Stimulated activated naive CD8-positive, alpha-beta T cell treated with anti-CD3 and anti-CD28 coated beads, Interleukin-15, amount 100 ng/mL, for 72 hours (primary cell): ENCODE results near the gene ZBTB7C.
A peak's percentile ranks its signal among the peaks of the same experiment; 100 is the strongest.

ENCODE experiments used
- ATAC-seq: fragments of 150-1000 bp; cut with Tn5 transposase; 2 replicates; pipeline ENCODE4 v1.10.0; 2021; ENCODE audit warnings: mild to moderate bottlenecking, moderate library complexity
- DNase-seq, 2 donors: peaks; one replicate each; pipeline ENCODE4 v3.0.0; 2021 to 2022
- H3K27ac Mint-ChIP-seq, 2 donors: one replicate each; pipeline ENCODE4 v1.8.0; 2022; ENCODE audit warnings: mild to moderate bottlenecking in 2 of 2, mixed read lengths in 2 of 2, moderate library complexity in 2 of 2
- H3K27me3 Mint-ChIP-seq: one replicate; pipeline ENCODE4 v1.8.0; 2022; ENCODE audit warnings: mixed read lengths
- H3K4me1 Mint-ChIP-seq: one replicate; pipeline ENCODE4 v1.8.0; 2022; ENCODE audit warnings: mild to moderate bottlenecking, mixed read lengths
- H3K4me3 Mint-ChIP-seq, 2 donors: one replicate each; pipeline ENCODE4 v1.8.0; 2022; ENCODE audit warnings: mild to moderate bottlenecking in 2 of 2, mixed read lengths in 2 of 2, moderate library complexity in 1 of 2
- H3K9me3 Mint-ChIP-seq, 2 donors: one replicate each; pipeline ENCODE4 v1.8.0; 2022; ENCODE audit warnings: mixed read lengths in 2 of 2

ZBTB7C gene

DNA sequence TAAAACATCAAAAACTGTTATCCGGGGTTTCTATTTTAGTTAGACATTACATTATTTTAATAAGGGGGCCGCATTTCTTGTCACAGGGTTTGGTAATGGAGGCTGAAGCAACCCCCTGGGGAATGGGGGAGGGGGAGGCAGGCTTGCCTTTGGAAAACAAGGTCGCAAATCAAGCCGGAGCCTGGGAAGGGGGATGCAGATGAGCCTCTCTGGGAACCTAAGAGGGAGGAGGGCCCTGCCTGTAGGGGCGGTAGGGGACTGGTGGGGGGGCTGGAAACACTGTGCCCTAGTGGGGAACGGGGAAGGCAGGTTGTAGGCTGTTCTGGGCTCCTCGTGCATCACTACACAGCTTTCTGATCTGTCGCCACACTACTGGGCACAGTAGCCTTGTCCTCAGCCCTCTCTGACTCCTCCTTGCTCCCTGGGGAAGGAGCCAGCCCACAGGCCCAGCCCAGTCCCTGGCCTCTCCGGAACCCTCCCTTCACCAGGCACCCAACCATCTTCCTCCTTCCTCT, 308.5 kb downstream of the ZBTB7C start:
- Mint-ChIP-seq H3K27me3 (peaks cover 33% of the 10 kb centered on the region), H3K9me3 (no peaks in the 10 kb centered on the region), H3K4me3 (no peak overlapping the region), H3K27ac (no peak overlapping the region), H3K4me1 (no peaks in the 10 kb centered on the region)
- ATAC-seq (no peak), DNase-seq (no peak)

DNA sequence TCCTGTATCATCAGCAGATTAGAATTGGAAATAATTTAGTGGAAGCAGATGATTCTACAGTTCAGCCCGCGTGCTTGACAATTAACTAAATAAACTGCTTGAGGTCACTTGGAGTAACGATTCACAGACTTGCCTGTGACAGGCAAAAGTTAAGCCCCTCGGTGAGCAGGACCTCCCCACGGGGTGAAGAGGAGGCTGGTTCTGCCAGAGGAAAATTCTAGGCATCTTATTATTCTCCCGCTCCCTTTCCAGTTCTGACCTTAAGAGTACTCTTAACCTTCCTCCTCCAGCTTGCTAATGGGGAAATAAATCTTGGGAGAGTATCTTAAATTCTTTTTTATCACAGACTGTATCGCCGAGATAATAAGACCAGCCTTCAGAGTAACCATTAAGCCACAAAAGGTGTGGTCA, 309.0 kb downstream of the ZBTB7C start:
- H3K4me3 Mint-ChIP-seq = no peak overlapping the region

DNA sequence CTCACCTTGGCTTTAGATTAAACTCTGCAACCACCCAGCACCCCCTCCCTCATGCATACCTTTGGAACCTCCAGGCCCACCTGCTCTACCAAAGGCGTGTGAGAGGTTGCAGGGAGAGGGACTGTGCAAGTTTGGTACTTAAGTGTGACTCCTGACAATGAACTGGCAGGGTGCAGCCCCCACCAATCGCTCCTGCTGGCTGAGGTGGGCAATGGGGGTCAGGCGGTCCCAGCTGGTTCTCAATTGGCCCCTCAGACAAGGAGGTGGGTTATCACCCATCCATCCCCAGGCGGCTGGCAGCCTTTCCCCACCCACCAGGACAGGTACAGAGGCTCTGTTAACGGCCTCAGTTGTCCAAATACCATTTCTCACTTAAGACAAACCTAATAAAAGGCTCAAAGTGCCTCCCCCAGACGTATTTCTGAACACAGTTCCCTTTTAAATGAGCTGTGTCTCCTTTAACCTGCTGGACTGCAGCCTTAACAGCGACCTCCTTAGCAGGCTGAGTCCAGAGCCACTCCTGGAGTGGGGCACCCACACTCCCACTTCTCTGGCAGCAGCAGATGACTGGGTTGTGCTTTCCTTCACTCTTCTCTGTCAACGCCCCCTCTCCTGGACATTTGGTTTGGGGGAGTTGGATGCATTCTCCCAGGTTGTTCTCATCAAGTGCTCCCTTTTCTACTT, 309.6 kb downstream of the ZBTB7C start:
- ATAC-seq (no peak), DNase-seq (no peak)
- H3K9me3 Mint-ChIP-seq = no peaks in the 10 kb centered on the region
- H3K27me3 Mint-ChIP-seq = peaks cover 26% of the 10 kb centered on the region
- no peaks in the 10 kb centered on the region for H3K4me1 Mint-ChIP-seq
- no peak overlapping the region for H3K27ac Mint-ChIP-seq
- H3K4me3 Mint-ChIP-seq = no peak overlapping the region

More for the DNA sequence above, 309.0 kb downstream of the ZBTB7C start:
- ATAC-seq (no peak), DNase-seq (no peak)
- H3K9me3 Mint-ChIP-seq = no peaks in the 10 kb centered on the region
- peak overlapping the region in 1 of 2 donors; percentile 23 for H3K27ac Mint-ChIP-seq
- H3K27me3 Mint-ChIP-seq = peaks cover 28% of the 10 kb centered on the region
- no peaks in the 10 kb centered on the region for H3K4me1 Mint-ChIP-seq

DNA sequence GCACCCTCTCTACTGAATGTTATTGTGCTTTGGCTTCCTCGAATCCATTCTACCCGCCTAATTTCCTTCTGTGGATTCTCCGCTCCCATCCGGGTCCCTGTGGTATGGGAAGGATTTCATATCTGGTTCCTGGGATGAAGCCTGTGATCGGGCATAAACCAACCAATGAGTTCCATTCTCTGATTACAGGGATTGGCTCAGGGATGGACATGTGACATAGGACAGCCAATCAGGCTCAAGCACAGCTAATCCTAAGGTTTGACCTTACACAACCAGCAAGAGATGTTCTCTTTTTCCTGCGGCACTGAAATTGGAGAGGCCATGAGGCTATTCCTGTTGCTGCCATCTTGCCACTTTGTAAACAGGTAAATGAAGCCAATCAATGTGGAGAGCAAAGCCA, 310.6 kb downstream of the ZBTB7C start:
- no peak for DNase-seq
- Mint-ChIP-seq H3K9me3 (no peaks in the 10 kb centered on the region), H3K4me1 (no peaks in the 10 kb centered on the region), H3K27ac (no peak overlapping the region), H3K4me3 (no peak overlapping the region), H3K27me3 (peaks cover 19% of the 10 kb centered on the region)
- ATAC-seq = no peak

DNA sequence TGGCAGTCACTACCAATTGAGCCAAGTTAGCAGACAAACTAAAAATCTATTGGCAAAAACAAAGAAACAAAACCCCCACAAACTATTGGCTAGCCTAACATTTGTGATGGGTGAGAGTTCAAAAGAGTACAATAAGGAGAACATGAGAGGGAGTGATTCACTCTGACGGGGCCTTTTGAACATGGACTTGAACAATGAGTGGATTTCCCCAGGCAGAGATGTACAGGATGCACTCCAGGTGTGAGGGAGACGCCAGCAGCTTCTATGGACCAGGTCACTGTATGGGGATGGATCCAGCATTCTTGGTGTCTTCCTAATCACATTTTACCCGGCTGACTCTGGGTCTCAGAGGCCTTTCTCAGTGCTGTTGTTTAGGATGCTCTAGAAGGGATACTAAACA, 311.2 kb downstream of the ZBTB7C start:
- ATAC-seq = no peak
- peaks cover 19% of the 10 kb centered on the region for H3K27me3 Mint-ChIP-seq
- no peak for DNase-seq
- H3K4me3 Mint-ChIP-seq = no peak overlapping the region
- no peaks in the 10 kb centered on the region for H3K4me1 Mint-ChIP-seq
- H3K27ac Mint-ChIP-seq = no peak overlapping the region
- H3K9me3 Mint-ChIP-seq = no peaks in the 10 kb centered on the region

DNA sequence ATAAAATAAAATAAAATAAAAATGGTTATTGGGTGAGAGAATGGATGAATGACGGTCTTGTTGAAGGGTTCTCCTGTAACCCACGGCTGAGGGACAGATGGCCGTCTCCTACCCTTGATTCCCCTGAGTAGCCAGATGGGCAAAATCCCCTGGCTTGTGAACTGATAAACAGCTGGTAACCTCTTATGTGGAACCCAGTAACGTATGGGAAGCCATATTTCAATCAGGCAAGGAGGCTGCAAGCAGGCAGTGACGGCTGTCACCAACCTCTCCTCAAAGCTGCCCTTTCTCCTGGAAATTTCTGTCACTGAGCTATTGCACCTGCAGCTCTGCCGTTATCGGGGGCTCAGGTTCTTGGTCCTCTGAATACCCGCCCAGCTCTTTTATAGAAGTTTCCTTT, 313.5 kb downstream of the ZBTB7C start:
- no peak overlapping the region for H3K27ac Mint-ChIP-seq
- no peaks in the 10 kb centered on the region for H3K4me1 Mint-ChIP-seq
- H3K4me3 Mint-ChIP-seq = no peak overlapping the region
- no peak for DNase-seq
- peaks cover 12% of the 10 kb centered on the region for H3K27me3 Mint-ChIP-seq
- no peaks in the 10 kb centered on the region for H3K9me3 Mint-ChIP-seq
- ATAC-seq = no peak

DNA sequence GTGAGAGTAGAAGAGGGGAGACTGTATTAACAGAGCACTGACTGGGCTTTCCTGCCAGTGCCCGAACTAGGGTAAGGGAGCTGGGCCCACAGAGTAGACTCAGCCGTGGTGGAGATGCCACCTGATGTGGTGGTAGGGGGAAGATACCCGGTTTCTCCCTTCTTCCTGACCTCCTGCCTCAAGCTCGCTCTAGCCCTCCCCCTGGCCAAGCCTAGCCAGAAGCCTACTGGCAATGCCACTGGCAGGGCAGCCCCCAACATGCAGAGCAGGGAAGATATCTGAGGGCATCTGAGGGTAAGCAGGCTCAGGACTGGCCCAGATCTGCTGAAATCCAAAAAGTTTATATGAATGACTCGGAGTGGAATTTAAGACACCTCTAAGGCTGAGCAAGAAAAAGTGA, 316.1 kb downstream of the ZBTB7C start:
- ATAC-seq = no peak
- H3K27me3 Mint-ChIP-seq = no peaks in the 10 kb centered on the region
- no peak overlapping the region for H3K4me3 Mint-ChIP-seq
- H3K9me3 Mint-ChIP-seq = no peaks in the 10 kb centered on the region
- H3K4me1 Mint-ChIP-seq = no peaks in the 10 kb centered on the region
- H3K27ac Mint-ChIP-seq = no peak overlapping the region
- no peak for DNase-seq

GRCh38 chr18:48091869-48092497, 317.2 kb downstream of the ZBTB7C start:
- H3K27me3 Mint-ChIP-seq = no peaks in the 10 kb centered on the region
- no peak overlapping the region for H3K4me3 Mint-ChIP-seq
- peak overlapping the region in 1 of 2 donors; percentile 36 for H3K27ac Mint-ChIP-seq
- ATAC-seq = no peak
- no peak for DNase-seq
- no peaks in the 10 kb centered on the region for H3K9me3 Mint-ChIP-seq
- no peaks in the 10 kb centered on the region for H3K4me1 Mint-ChIP-seq

- Mint-ChIP-seq H3K4me3 (no peak overlapping the region), H3K27me3 (no peaks in the 10 kb centered on the region), H3K27ac (peak overlapping the region in 1 of 2 donors; percentile 60), H3K9me3 (no peaks in the 10 kb centered on the region), H3K4me1 (no peaks in the 10 kb centered on the region)
- no peak for DNase-seq
- no peak for ATAC-seq
Measured at GRCh38 chr18:48090702-48091101, 318.5 kb downstream of the ZBTB7C start.

GRCh38 chr18:48090021-48090420, 319.2 kb downstream of the ZBTB7C start:
- no peaks in the 10 kb centered on the region for H3K9me3 Mint-ChIP-seq
- H3K27me3 Mint-ChIP-seq = no peaks in the 10 kb centered on the region
- no peak overlapping the region for H3K27ac Mint-ChIP-seq
- ATAC-seq = no peak
- H3K4me1 Mint-ChIP-seq = no peaks in the 10 kb centered on the region
- no peak for DNase-seq
- no peak overlapping the region for H3K4me3 Mint-ChIP-seq

DNA sequence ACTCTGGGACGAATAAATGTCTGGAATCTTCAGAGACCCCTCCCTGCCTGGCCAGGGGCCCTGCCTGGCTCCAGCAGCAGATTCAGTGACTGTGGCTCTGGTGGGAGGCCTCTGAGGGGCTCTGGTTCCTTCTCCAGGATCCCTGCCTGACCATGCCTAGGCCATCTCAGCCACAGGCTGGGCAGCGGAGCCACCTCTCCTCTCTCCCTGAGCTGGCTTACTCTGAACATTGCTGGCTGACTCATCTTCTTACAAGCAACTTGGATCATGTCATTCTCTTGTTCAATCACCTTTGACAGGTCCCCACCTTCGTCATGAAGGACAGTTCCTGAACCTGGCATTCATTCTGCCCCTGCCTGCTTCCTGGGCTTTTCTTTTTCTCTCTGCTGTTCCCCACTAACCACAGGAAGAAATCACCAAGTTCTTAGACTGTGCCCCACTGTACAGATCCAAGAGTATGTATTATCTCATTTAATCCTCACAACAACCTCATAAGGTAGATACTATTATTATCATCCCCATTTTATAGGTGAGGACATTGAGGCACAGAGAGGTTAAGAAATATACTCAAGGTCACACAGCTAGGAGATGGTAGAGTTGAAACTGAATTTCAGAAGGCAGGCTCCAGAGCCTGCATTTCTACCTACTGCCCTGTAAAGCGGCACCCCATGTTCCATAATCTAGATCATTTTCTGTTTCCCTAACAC, 323.2 kb downstream of the ZBTB7C start:
- Mint-ChIP-seq H3K27me3 (no peaks in the 10 kb centered on the region), H3K27ac (no peak overlapping the region), H3K4me1 (no peaks in the 10 kb centered on the region), H3K4me3 (no peak overlapping the region), H3K9me3 (no peaks in the 10 kb centered on the region)
- DNase-seq (no peak), ATAC-seq (no peak)

DNA sequence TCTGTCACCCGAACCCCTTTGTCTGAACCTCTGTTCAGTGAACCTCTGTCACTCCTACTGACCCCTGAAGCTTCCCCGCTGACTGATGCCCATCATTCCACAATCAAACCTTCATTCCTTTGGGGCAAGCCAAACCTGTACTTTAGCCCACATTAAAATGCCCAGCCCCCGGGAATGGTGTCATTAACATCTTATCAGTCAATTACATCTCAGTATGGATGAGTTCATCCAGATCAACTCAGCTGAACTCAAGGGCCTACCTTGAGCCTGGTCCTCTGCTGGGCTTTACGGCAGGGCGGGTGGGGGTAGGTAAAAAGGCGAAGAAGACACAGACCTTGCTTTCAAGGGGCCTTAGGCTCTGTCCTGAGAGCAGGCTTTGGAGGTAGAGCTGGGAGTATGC, 324.3 kb downstream of the ZBTB7C start:
- H3K9me3 Mint-ChIP-seq = no peaks in the 10 kb centered on the region

DNA sequence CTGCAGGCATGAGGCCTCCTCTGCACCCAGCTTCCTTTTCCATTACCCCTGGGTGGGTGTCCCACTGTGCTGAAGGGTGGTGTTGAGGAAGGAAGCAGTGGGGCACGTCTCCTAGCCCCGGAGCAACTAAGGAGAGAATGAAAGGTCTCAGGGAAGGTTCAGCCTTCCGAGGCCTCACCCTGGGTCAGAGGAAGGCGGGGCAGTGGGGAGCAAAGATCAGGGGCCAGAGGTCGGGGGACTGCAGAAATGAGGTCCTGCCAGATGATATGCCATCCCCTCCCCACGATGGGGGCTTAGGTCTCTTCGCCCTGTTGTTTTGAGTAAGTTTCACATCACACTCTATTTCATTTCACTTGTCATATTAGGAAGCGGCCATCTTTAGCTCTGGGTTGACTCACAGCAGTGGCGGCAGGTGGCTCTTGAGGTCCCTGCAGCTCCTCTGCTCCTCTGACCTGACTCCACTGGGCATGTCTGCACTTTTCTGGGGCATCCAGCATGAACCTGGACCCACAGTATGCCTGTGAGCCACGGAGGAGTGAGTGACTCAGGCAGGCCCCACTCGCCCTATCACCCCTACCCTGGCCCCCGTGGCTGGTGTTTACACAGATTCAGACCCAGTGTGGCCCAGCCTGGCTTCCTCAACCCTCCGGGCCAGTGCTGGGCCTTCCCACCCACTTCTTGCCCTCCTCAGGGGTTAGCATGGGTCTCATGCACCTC, 325.0 kb downstream of the ZBTB7C start:
- ATAC-seq (peak; percentile 9), DNase-seq (no peak)
- Mint-ChIP-seq H3K4me3 (no peak overlapping the region), H3K27ac (no peak overlapping the region), H3K9me3 (no peaks in the 10 kb centered on the region), H3K4me1 (no peaks in the 10 kb centered on the region), H3K27me3 (no peaks in the 10 kb centered on the region)

More for the DNA sequence above, 324.3 kb downstream of the ZBTB7C start:
- DNase-seq (no peak), ATAC-seq (no peak)
- H3K27ac Mint-ChIP-seq = no peak overlapping the region
- H3K4me1 Mint-ChIP-seq = no peaks in the 10 kb centered on the region
- H3K4me3 Mint-ChIP-seq = no peak overlapping the region
- H3K27me3 Mint-ChIP-seq = no peaks in the 10 kb centered on the region

- H3K27ac Mint-ChIP-seq = peak overlapping the region in 1 of 2 donors; percentile 1
- H3K4me3 Mint-ChIP-seq = no peak overlapping the region
- no peaks in the 10 kb centered on the region for H3K27me3 Mint-ChIP-seq
- H3K4me1 Mint-ChIP-seq = no peaks in the 10 kb centered on the region
- ATAC-seq (no peak), DNase-seq (no peak)
- H3K9me3 Mint-ChIP-seq = no peaks in the 10 kb centered on the region
Measured at GRCh38 chr18:48080546-48080945, 328.6 kb downstream of the ZBTB7C start.

DNA sequence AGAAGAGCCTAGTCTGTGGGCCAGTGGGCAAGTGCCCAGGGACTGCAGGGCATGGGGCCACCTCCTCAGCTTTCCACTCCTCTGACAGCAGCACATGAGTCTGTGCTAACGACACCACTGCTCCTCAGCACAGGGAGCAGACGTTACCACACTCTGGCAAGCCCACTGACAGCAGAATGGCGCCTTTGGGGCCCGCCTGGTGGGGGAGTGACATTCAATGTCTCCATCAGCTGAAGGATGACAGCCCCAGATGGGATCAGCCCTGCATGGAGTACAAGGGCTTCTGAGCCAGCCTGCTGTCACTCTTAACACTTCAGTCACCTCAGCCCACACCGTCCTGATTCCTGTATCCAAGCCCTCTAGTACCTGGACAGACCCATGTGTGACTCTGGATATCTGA, 329.3 kb downstream of the ZBTB7C start:
- H3K4me1 Mint-ChIP-seq = no peaks in the 10 kb centered on the region
- H3K9me3 Mint-ChIP-seq = no peaks in the 10 kb centered on the region
- DNase-seq (no peak), ATAC-seq (no peak)
- no peak overlapping the region for H3K4me3 Mint-ChIP-seq
- no peaks in the 10 kb centered on the region for H3K27me3 Mint-ChIP-seq
- H3K27ac Mint-ChIP-seq = no peak overlapping the region

GRCh38 chr18:48078448-48078847, 330.7 kb downstream of the ZBTB7C start:
- DNase-seq = no peak
- no peak overlapping the region for H3K4me3 Mint-ChIP-seq
- H3K27me3 Mint-ChIP-seq = no peaks in the 10 kb centered on the region
- H3K9me3 Mint-ChIP-seq = no peaks in the 10 kb centered on the region
- H3K4me1 Mint-ChIP-seq = no peaks in the 10 kb centered on the region
- no peak for ATAC-seq
- H3K27ac Mint-ChIP-seq = no peak overlapping the region
